Prostate gland (tissue), 2 donors: ENCODE measurements around the gene CORIN. TPM values are rescaled to one million over a fixed set of nuclear protein-coding genes. Genes with fewer than 3 reads are reported as not detected.

Source experiments
- DNase-seq: peaks from one replicate; pipeline ENCODE4 v3.0.0-alpha.2; 2019; ENCODE audit warnings: low spot score
- H3K27ac ChIP-seq, 2 donors: fragments of 200-600 bp; sonication (generic); 2 replicates each; pipeline ENCODE4 v1.5.1; 2017 to 2019
- H3K27me3 ChIP-seq: fragments of 200-600 bp; sonication (generic); replicated peaks from 2 replicates; pipeline ENCODE4 v1.5.1; 2019; ENCODE audit not compliant: insufficient read depth
- H3K36me3 ChIP-seq, 2 donors: fragments of 200-600 bp; sonication (generic); 1 replicate in 1 of 2; 2 replicates in 1 of 2; pipeline versions ENCODE4 v1.5.1 to v1.8.1; 2017 to 2019
- H3K4me1 ChIP-seq: fragments of 200-600 bp; sonication (generic); replicated peaks from 2 replicates; pipeline ENCODE4 v1.5.1; 2019
- H3K4me3 ChIP-seq, 2 donors: fragments of 200-600 bp; sonication (generic); 2 replicates each; pipeline ENCODE4 v1.5.1; 2017 to 2019
- H3K9me3 ChIP-seq: fragments of 200-600 bp; sonication (generic); 2 replicates; pipeline ENCODE4 v1.5.1; 2017
- POLR2A ChIP-seq: fragments of 450-650 bp; IDR thresholded peaks from one replicate; pipeline ENCODE4 v1.6.1; 2016; ENCODE audit warnings: antibody characterized with exemption, mild to moderate bottlenecking
- POLR2AphosphoS5 ChIP-seq: sonication (generic); formaldehyde crosslinking; IDR thresholded peaks from one replicate; pipeline ENCODE4 v1.6.1; 2017; ENCODE audit warnings: antibody characterized with exemption
- whole genome bisulfite sequencing: methylation state at CpG from one replicate; pipeline ENCODE4 v1.1.5; 2018; 5-methylcytosine and 5-hydroxymethylcytosine counted together
- intact Hi-C: fragments of 100-400 bp; cut with DNase I; formaldehyde crosslinking; loops from one replicate; pipeline ENCODE4 v1.14.2; 2022
- total RNA-seq, 2 donors: library from RNA; depleted of rRNA; stranded (reverse); fragments of >200 nt; gene quantifications; one replicate each; pipeline ENCODE4 v1.1.0, GENCODE V29; 2016
- TF ChIP-seq, protein P1 (sequence below), 4 experiments: fragments of 200-600 bp in 2 of 4; fragments of 450-650 bp in 2 of 4; sonication (generic) in 2 of 4; IDR thresholded peaks; 1 replicate in 3 of 4; 2 replicates in 1 of 4; pipeline ENCODE4 v1.5.1; 2016 to 2019; ENCODE audit warnings: antibody characterized with exemption in 4 of 4, mild to moderate bottlenecking in 2 of 4, moderate library complexity in 2 of 4

The CORIN gene
- total RNA-seq, 2 donors from 2014 or later = 6.0 to 7.7 TPM

GRCh38 chr4:47640911-47641310 is 197.0 kb downstream of the CORIN start:
- Histone ChIP-seq H3K4me3 (no peak overlapping the region), H3K27me3 (no peaks in the 10 kb centered on the region), H3K4me1 (no peaks in the 10 kb centered on the region), H3K9me3 (no peaks in the 10 kb centered on the region), H3K27ac (no peak overlapping the region), H3K36me3 (no peaks in the 10 kb centered on the region)
- intact Hi-C loops = no loop called here
- DNase-seq = no peak
- TF ChIP-seq POLR2AphosphoS5 (no peak), POLR2A (no peak)
- TF ChIP-seq, protein P1, sequence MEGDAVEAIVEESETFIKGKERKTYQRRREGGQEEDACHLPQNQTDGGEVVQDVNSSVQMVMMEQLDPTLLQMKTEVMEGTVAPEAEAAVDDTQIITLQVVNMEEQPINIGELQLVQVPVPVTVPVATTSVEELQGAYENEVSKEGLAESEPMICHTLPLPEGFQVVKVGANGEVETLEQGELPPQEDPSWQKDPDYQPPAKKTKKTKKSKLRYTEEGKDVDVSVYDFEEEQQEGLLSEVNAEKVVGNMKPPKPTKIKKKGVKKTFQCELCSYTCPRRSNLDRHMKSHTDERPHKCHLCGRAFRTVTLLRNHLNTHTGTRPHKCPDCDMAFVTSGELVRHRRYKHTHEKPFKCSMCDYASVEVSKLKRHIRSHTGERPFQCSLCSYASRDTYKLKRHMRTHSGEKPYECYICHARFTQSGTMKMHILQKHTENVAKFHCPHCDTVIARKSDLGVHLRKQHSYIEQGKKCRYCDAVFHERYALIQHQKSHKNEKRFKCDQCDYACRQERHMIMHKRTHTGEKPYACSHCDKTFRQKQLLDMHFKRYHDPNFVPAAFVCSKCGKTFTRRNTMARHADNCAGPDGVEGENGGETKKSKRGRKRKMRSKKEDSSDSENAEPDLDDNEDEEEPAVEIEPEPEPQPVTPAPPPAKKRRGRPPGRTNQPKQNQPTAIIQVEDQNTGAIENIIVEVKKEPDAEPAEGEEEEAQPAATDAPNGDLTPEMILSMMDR (IDR thresholded peaks at IDR 0.05) = no peak

DNA sequence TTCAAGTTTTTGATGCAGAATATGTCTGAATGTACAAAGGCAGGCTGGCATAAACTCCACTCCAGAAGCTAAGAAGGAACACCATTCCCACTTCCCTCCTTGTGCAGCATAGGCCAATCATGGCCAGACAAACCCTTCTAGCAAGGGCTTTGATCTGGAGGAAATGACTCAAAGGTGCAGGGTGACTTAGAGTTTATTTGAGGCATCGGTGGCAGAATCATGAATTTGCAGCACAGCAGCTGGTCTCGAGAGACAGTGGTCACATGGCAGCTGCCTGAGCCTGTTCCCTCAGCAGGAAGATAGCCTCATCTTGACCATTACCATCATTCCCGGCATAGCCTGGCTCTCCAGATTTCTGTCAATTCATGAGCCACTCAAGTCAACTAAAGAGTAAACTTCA is 198.3 kb downstream of the CORIN start:
- Histone ChIP-seq H3K4me3 (no peak overlapping the region), H3K36me3 (no peaks in the 10 kb centered on the region), H3K4me1 (no peaks in the 10 kb centered on the region), H3K9me3 (no peaks in the 10 kb centered on the region), H3K27me3 (no peaks in the 10 kb centered on the region), H3K27ac (no peak overlapping the region)
- WGBS = 85% methylated on average over 3 of the region's 3 CpGs
- TF ChIP-seq POLR2A (no peak), POLR2AphosphoS5 (no peak)
- TF ChIP-seq, protein P1 (IDR thresholded peaks at IDR 0.05) = no peak
- no peak for DNase-seq
- intact Hi-C loops = no loop called here

DNA sequence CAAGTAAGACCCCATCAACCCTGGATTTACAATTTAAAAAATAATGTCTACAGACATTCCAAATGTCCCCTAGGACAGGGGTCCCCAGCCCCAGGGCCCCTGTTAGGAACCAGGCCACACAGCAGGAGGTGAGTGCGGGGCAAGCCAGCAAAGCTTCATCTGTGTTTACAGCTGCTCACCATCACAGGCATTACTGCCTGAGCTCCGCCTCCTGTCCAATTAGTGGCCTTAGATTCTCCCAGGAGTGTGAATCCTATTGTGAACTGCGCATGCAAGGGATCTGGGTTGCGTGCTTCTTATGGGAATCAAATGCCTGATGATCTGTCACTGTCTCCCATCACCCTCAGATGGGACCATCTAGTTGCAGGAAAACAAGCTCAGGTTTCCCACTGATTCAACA is 206.7 kb downstream of the CORIN start:
- 69% methylated on average over 4 of the region's 4 CpGs for WGBS
- intact Hi-C loops = no loop called here
- DNase-seq = no peak

GRCh38 chr4:47624031-47624441 is 213.8 kb downstream of the CORIN start:
- no peak for DNase-seq
- TF ChIP-seq, protein P1 (IDR thresholded peaks at IDR 0.05) = no peak
- TF ChIP-seq POLR2A (no peak), POLR2AphosphoS5 (no peak)
- H3K27ac ChIP-seq = no peak overlapping the region
- H3K4me3 ChIP-seq = no peak overlapping the region
- H3K27me3 ChIP-seq = no peaks in the 10 kb centered on the region
- no peaks in the 10 kb centered on the region for H3K4me1 ChIP-seq
- intact Hi-C loops = no loop called here
- H3K36me3 ChIP-seq = no peaks in the 10 kb centered on the region
- H3K9me3 ChIP-seq = no peaks in the 10 kb centered on the region

More for the DNA sequence above, 206.7 kb downstream of the CORIN start:
- H3K27ac ChIP-seq = peak overlapping the region; percentile 48 to 67
- H3K36me3 ChIP-seq = no peaks in the 10 kb centered on the region
- no peaks in the 10 kb centered on the region for H3K4me1 ChIP-seq
- H3K27me3 ChIP-seq = no peaks in the 10 kb centered on the region
- H3K4me3 ChIP-seq = no peak overlapping the region
- H3K9me3 ChIP-seq = no peaks in the 10 kb centered on the region
- TF ChIP-seq POLR2A (no peak), POLR2AphosphoS5 (no peak)
- TF ChIP-seq, protein P1 (IDR thresholded peaks at IDR 0.05) = no peak

DNA sequence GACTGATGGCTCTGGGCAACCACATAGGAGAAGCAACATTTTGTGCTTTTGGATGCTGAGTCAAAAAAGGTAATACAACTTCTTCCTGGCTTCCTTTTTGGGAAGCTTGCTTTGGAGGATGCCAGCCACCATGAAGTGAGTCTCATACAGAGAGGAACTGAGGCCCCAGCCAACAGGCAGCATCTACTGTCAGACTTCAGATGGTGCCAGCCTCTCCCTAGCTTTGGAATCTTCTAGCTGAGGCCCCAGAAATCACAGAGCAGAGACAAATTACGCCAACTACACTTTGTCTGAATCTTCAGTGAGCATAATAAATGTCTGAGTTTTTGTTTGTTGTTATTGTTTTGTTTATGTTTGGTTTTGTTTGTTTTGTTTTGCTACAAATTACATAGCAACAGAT is 216.7 kb downstream of the CORIN start:
- DNase-seq = no peak
- Histone ChIP-seq H3K4me1 (no peaks in the 10 kb centered on the region), H3K36me3 (no peaks in the 10 kb centered on the region), H3K4me3 (no peak overlapping the region), H3K9me3 (no peaks in the 10 kb centered on the region), H3K27ac (no peak overlapping the region), H3K27me3 (no peaks in the 10 kb centered on the region)
- 100% methylated on average over 1 of the region's 1 CpG for WGBS
- no peak for TF ChIP-seq POLR2A
- TF ChIP-seq POLR2AphosphoS5 = no peak
- TF ChIP-seq, protein P1 (IDR thresholded peaks at IDR 0.05) = no peak
- intact Hi-C loops = no loop called here
